NT2/D1 (cell line): ENCODE results near the gene SFRP2.

Experiments used
- SUZ12 ChIP-seq: IDR thresholded peaks from 2 replicates; pipeline ENCODE4 v1.6.1; 2011; ENCODE audit not compliant: insufficient read length, insufficient read depth; ENCODE audit errors: extremely low read depth
- YY1 ChIP-seq: IDR thresholded peaks from 2 replicates; pipeline ENCODE4 v1.6.1; 2011; ENCODE audit not compliant: insufficient read length, insufficient read depth
- ZNF274 ChIP-seq: IDR thresholded peaks from 2 replicates; pipeline ENCODE4 v1.6.1; 2011; ENCODE audit warnings: mild to moderate bottlenecking, low read depth, low read length

DNA sequence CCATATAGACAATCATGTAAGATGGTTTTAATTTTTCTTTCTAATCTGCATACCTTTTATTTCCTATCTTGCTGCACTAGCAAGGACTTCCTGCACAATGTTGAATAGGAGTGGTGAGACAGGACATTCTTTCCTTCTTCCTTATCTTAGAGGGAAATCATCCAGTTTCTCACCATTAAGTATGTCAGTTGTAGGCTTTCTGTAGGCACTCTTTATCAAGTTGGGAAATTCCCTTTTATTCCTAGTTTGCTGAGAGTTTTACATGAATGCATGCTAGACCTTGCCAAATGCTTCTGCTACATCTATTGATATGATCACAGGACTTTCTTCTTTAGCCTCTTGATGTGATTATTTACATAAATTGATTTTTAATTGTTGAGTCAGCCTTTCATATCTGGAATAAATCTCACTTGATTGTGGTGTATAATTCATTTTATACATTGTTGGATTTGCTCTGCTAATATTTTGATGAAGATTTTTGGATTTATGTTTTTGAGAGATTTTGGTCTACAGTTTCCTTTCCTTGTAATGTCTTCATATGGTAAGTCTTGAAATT is 52.9 kb downstream of the SFRP2 start:
- TF ChIP-seq YY1 (no peak), ZNF274 (no peak), SUZ12 (no peak)
